ENCODE data around the gene OOEP. TPM values are rescaled to one million over a fixed set of nuclear protein-coding genes. Genes with fewer than 3 reads are reported as not detected.

The OOEP gene
- total and polyA plus RNA-seq, 7 donors = 0.23 to 0.60 TPM; not detected in 5

DNA sequence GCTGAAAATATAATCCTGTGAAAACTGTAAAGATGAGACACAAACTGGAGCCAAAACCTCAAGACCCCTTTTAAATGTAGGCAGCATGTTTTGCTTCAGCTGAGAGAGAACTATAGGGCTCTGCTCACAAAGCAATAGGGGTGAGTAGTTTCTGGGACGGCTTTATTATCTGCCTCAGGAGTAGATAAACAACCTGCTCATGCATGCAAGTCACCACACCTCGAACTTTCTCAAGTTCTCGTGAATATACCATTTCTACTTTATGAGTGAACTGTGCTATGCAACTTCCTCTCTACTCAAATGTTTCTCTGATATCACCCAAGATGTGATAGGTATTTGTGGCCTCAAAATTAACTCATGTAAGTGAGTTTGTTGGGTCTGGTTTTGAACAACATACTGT, 7.5 kb upstream of the OOEP start:
- Histone ChIP-seq H3K27me3 (no peaks in the 10 kb centered on the region), H3K4me1 (no peaks in the 10 kb centered on the region), H3K36me3 (no peaks in the 10 kb centered on the region), H3K9me3 (peaks cover 0 to 4% (median 1%) of the 10 kb centered on the region in 4 donors), H3K4me3 (no peak overlapping the region), H3K27ac (no peak overlapping the region)
- intact Hi-C loops (cut with DNase I) = no loop called here
- 25 to 48% methylated on average over 3 of the region's 3 CpGs for WGBS, 2 donors
- no peak for DNase-seq
- TF ChIP-seq, protein P1, sequence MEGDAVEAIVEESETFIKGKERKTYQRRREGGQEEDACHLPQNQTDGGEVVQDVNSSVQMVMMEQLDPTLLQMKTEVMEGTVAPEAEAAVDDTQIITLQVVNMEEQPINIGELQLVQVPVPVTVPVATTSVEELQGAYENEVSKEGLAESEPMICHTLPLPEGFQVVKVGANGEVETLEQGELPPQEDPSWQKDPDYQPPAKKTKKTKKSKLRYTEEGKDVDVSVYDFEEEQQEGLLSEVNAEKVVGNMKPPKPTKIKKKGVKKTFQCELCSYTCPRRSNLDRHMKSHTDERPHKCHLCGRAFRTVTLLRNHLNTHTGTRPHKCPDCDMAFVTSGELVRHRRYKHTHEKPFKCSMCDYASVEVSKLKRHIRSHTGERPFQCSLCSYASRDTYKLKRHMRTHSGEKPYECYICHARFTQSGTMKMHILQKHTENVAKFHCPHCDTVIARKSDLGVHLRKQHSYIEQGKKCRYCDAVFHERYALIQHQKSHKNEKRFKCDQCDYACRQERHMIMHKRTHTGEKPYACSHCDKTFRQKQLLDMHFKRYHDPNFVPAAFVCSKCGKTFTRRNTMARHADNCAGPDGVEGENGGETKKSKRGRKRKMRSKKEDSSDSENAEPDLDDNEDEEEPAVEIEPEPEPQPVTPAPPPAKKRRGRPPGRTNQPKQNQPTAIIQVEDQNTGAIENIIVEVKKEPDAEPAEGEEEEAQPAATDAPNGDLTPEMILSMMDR (IDR thresholded peaks at IDR 0.05) = no peak
- no peak for TF ChIP-seq POLR2AphosphoS5 (IDR thresholded peaks at IDR 0.05)

DNA sequence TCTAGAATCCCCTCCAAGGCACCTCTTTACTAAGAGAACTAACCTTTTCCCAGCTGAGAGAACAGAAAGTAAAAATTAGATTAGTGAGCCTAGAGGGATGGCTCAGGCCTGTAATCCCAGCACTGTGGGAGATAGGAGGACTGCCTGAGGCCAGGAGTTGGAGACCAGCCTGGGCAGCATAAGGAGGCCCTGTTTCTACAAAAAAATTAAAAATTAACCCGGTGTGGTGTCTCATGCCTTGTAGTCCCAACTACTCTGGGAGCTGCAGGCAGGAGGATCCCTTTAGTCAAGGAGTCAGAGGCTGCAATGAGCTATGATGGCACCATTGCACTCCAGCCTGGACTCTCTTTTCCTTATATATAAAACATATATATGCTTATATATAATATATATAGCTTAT, 5.5 kb upstream of the OOEP start:
- no peaks in the 10 kb centered on the region for H3K36me3 ChIP-seq
- TF ChIP-seq, protein P1 (IDR thresholded peaks at IDR 0.05) = no peak
- TF ChIP-seq EP300 (IDR thresholded peaks at IDR 0.05) = no peak
- no peak for TF ChIP-seq POLR2A (IDR thresholded peaks at IDR 0.05)
- TF ChIP-seq POLR2AphosphoS5 (IDR thresholded peaks at IDR 0.05) = no peak
- DNase-seq = no peak
- peaks cover 0 to 6% (median 5%) of the 10 kb centered on the region in 4 donors for H3K9me3 ChIP-seq
- no peak overlapping the region for H3K4me3 ChIP-seq
- no peak overlapping the region for H3K27ac ChIP-seq
- no peaks in the 10 kb centered on the region for H3K4me1 ChIP-seq
- no peaks in the 10 kb centered on the region for H3K27me3 ChIP-seq
- 68 to 78% methylated on average over 1 of the region's 1 CpG for WGBS, 2 donors
- intact Hi-C loops (cut with DNase I) = no loop called here

- H3K9me3 ChIP-seq = peaks cover 0 to 6% (median 5%) of the 10 kb centered on the region in 4 donors
- no peaks in the 10 kb centered on the region for H3K4me1 ChIP-seq
- H3K27ac ChIP-seq = no peak overlapping the region
- whole genome bisulfite sequencing, 2 donors = 87 to 89% methylated on average over 10 of the region's 10 CpGs
- intact Hi-C loops (cut with DNase I) = no loop called here
- no peak for DNase-seq
- TF ChIP-seq EP300 (IDR thresholded peaks at IDR 0.05) (no peak), POLR2A (IDR thresholded peaks at IDR 0.05) (no peak), POLR2AphosphoS5 (IDR thresholded peaks at IDR 0.05) (no peak)
- TF ChIP-seq, protein P1 (IDR thresholded peaks at IDR 0.05) = no peak
- no peak overlapping the region for H3K4me3 ChIP-seq
- H3K27me3 ChIP-seq = no peaks in the 10 kb centered on the region
- H3K36me3 ChIP-seq = no peaks in the 10 kb centered on the region
Observed at GRCh38 chr6:73372516-73372915, 2.8 kb upstream of the OOEP start.

DNA sequence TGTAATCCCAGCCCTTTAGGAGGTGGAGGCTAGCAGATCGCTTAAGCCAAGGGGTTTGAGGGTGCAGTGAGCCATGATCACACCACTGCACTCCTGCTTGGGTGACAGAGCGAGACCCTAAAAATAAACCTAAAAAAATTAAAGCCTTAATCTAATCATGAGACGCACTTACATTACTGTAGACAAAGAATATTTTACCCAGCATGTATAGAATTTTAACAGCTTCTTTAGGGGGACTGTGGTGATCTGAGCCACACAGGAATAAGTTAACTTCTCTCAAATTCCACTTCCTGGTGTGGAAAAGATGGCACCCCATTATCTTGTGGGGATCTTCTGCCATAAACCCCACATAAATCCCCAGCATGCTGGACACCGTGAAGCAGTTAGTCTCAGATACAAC, 2.3 kb upstream of the OOEP start:
- Histone ChIP-seq H3K36me3 (no peaks in the 10 kb centered on the region), H3K27me3 (no peaks in the 10 kb centered on the region), H3K9me3 (peaks cover 0 to 6% (median 5%) of the 10 kb centered on the region in 4 donors), H3K4me3 (no peak overlapping the region), H3K4me1 (no peaks in the 10 kb centered on the region), H3K27ac (no peak overlapping the region)
- no peak for DNase-seq
- intact Hi-C loops (cut with DNase I) = no loop called here
- no peak for TF ChIP-seq EP300 (IDR thresholded peaks at IDR 0.05)
- TF ChIP-seq POLR2AphosphoS5 (IDR thresholded peaks at IDR 0.05) = no peak
- TF ChIP-seq POLR2A (IDR thresholded peaks at IDR 0.05) = no peak
- TF ChIP-seq, protein P1 (IDR thresholded peaks at IDR 0.05) = no peak
- 94 to 97% methylated on average over 4 of the region's 4 CpGs for WGBS, 2 donors

- Histone ChIP-seq H3K4me3 (no peak overlapping the region), H3K27ac (no peak overlapping the region), H3K36me3 (no peaks in the 10 kb centered on the region), H3K27me3 (no peaks in the 10 kb centered on the region), H3K9me3 (peaks cover 0 to 6% (median 5%) of the 10 kb centered on the region in 4 donors), H3K4me1 (no peaks in the 10 kb centered on the region)
- intact Hi-C loops (cut with DNase I) = no loop called here
- 91 to 94% methylated on average over 14 of the region's 14 CpGs for WGBS, 2 donors
- no peak for DNase-seq
- TF ChIP-seq POLR2AphosphoS5 (IDR thresholded peaks at IDR 0.05) (no peak), EP300 (IDR thresholded peaks at IDR 0.05) (no peak), POLR2A (IDR thresholded peaks at IDR 0.05) (no peak)
- TF ChIP-seq, protein P1 (IDR thresholded peaks at IDR 0.05) = no peak
Observed at GRCh38 chr6:73369157-73369556, 540 bp downstream of the OOEP start.
